HEK293 (cell line): ENCODE results near the gene GPHN.

Experiments
- CTCF ChIP-seq: fragments of 450-650 bp; formaldehyde crosslinking; IDR thresholded peaks from 2 replicates; pipeline ENCODE4 v1.5.1; 2016; ENCODE audit warnings: missing biosample characterization, missing genetic modification characterization
- PRDM10 ChIP-seq: fragments of 450-650 bp; formaldehyde crosslinking; IDR thresholded peaks from 2 replicates; pipeline ENCODE4 v1.5.1; 2016; ENCODE audit warnings: missing biosample characterization, missing genetic modification characterization
- ZNF133 ChIP-seq: fragments of 450-650 bp; formaldehyde crosslinking; IDR thresholded peaks from 2 replicates; pipeline ENCODE4 v1.5.1; 2016; ENCODE audit warnings: missing biosample characterization, missing genetic modification characterization

- no peak for TF ChIP-seq PRDM10 (tag by site-specific recombination)
- no peak for TF ChIP-seq CTCF (tag by site-specific recombination)
- no peak for TF ChIP-seq ZNF133 (tag by site-specific recombination)
Observed at GRCh38 chr14:67137744-67138371, 629.9 kb downstream of the GPHN start.
